Measurements from ENCODE around the gene RALGPS1. TPM values are rescaled to one million over a fixed set of nuclear protein-coding genes. Genes with fewer than 3 reads are reported as not detected.

The RALGPS1 gene
- polyA plus RNA-seq, 3 donors, result 0.60 to 4.6 (median 1.3) TPM

DNA sequence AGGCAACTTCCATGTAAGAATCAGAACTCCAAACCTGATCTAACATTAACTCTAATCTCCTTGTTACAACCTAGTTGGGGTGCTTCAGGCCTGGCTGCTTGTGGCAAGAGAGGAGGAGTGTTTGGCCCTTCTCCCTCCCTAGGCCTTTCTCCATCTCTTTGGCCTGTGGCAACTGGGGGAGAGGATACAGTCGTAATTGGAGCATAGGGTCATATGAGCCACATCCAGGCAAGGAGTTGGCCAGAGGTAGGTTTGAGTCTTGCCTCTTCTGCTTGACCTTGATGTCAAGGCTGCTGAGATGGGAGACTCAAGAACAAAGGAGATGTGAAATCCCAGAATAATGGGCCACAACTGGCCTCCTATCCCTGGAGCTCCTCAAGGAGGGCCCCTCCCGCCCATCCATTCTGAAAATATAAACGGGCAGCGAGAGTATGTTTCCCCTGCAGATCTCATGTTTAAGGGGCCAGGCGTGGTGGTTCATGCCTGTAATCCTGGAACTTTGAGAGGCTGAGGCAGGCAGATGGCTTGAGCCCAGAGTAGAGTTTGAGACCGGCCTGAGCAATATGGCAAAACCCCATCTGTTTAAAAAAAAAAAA, 267.1 kb downstream of the RALGPS1 start:
- H3K9me3 ChIP-seq (replicated peaks in 1 of 2; ENCODE audit: control insufficient read depth in 1 of 2, insufficient read depth in 1 of 2, low read length in 2 of 2), result no peaks in the 10 kb centered on the region
- Mint-ChIP-seq H3K27me3 (ENCODE audit: low read depth in 3 of 3) (peaks cover 3 to 8% (median 4%) of the 10 kb centered on the region in 3 donors), H3K27ac (peak overlapping the region in 1 of 7 donors; percentile 38), H3K9me3 (peaks cover 0 to 2% (median 0%) of the 10 kb centered on the region in 7 donors), H3K36me3 (no peaks in the 10 kb centered on the region), H3K4me3 (no peak overlapping the region), H3K4me1 (peaks cover 6% of the 10 kb centered on the region)
- no peaks in the 10 kb centered on the region for H4K20me1 ChIP-seq (ENCODE audit: insufficient read depth, low read length)
- no peak overlapping the region for H3K4me2 ChIP-seq (replicated peaks; ENCODE audit: extremely low read depth, low read length, poor library complexity, severe bottlenecking)
- H3K4me3 ChIP-seq (replicated peaks in 1 of 3; ENCODE audit: low read depth in 2 of 3, low read length in 3 of 3), result no peak overlapping the region
- intact Hi-C loops (cut with micrococcal nuclease), result no loop called here
- TF ChIP-seq, protein P1, sequence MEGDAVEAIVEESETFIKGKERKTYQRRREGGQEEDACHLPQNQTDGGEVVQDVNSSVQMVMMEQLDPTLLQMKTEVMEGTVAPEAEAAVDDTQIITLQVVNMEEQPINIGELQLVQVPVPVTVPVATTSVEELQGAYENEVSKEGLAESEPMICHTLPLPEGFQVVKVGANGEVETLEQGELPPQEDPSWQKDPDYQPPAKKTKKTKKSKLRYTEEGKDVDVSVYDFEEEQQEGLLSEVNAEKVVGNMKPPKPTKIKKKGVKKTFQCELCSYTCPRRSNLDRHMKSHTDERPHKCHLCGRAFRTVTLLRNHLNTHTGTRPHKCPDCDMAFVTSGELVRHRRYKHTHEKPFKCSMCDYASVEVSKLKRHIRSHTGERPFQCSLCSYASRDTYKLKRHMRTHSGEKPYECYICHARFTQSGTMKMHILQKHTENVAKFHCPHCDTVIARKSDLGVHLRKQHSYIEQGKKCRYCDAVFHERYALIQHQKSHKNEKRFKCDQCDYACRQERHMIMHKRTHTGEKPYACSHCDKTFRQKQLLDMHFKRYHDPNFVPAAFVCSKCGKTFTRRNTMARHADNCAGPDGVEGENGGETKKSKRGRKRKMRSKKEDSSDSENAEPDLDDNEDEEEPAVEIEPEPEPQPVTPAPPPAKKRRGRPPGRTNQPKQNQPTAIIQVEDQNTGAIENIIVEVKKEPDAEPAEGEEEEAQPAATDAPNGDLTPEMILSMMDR (IDR thresholded peaks at IDR 0.05), result no peak
- H3K36me3 ChIP-seq (replicated peaks in 1 of 2; ENCODE audit: control insufficient read depth in 1 of 2, insufficient read depth in 2 of 2, low read length in 2 of 2), result no peaks in the 10 kb centered on the region
- H3K27me3 ChIP-seq (ENCODE audit: control insufficient read depth in 2 of 2, insufficient read depth in 2 of 2, low read length in 2 of 2), result no peaks in the 10 kb centered on the region
- H3K9ac ChIP-seq (ENCODE audit: insufficient read depth, low read length, poor library complexity, severe bottlenecking), result no peak overlapping the region
- no peaks in the 10 kb centered on the region for H3K4me1 ChIP-seq (ENCODE audit: control insufficient read depth in 1 of 2, insufficient read depth in 2 of 2, low read length in 2 of 2)
- no peaks in the 10 kb centered on the region for H3K79me2 ChIP-seq (ENCODE audit: insufficient read depth, low read length)
- no peak overlapping the region for H2AFZ ChIP-seq (ENCODE audit: insufficient read depth, low read depth, low read length, poor library complexity, severe bottlenecking)
- H3K27ac ChIP-seq (ENCODE audit: low read depth in 1 of 2, low read length in 2 of 2), result no peak overlapping the region
- DNase-seq, result no peak
- 96% methylated on average over 5 of the region's 6 CpGs for WGBS (ENCODE audit: insufficient coverage)

DNA sequence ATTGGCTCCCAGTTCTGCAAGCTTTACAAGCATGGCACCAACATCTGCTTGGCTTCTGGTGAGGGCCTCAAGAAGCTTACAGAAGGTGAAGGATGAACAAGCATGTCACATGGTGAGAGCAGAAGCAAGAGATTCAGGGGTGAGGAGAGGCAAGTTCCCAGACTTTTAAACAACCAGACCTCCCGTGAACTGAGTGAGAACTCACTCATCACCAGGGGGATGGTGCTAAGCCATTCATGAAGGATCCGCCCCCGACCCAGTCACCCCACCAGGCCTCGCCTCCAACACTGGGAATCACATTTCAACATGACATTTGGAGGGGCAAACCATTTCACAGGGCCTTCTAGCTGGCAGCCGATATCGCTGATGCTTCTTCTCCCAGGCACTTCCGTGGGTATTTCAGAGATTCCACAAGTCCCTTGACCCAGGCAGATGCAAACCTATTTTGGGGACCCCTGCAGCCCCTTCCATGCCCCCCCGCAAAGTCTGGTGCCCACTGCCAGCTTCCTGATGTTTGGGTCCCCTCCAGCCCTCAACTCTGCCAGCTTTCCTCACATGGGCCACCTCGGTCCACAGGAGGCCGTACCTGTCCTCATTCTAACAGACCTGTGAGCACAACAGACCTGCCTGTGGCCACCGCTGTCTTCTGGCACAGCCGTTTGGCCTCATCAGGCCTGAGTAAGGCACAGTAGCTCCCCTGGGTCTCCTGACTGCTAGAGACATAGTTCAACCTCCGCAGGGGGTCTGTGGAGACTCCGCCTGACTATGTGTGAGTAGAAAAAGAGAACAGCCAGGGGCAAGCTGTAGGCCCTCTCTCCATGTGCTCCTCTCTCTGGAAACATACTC, 268.5 kb downstream of the RALGPS1 start:
- Histone ChIP-seq H3K27ac (ENCODE audit: low read depth in 1 of 2, low read length in 2 of 2) (no peak overlapping the region), H3K9ac (ENCODE audit: insufficient read depth, low read length, poor library complexity, severe bottlenecking) (no peak overlapping the region), H3K4me1 (ENCODE audit: control insufficient read depth in 1 of 2, insufficient read depth in 2 of 2, low read length in 2 of 2) (no peaks in the 10 kb centered on the region), H3K9me3 (replicated peaks in 1 of 2; ENCODE audit: control insufficient read depth in 1 of 2, insufficient read depth in 1 of 2, low read length in 2 of 2) (no peaks in the 10 kb centered on the region), H2AFZ (ENCODE audit: insufficient read depth, low read depth, low read length, poor library complexity, severe bottlenecking) (no peak overlapping the region), H3K4me2 (replicated peaks; ENCODE audit: extremely low read depth, low read length, poor library complexity, severe bottlenecking) (no peak overlapping the region), H3K27me3 (ENCODE audit: control insufficient read depth in 2 of 2, insufficient read depth in 2 of 2, low read length in 2 of 2) (no peaks in the 10 kb centered on the region), H3K79me2 (ENCODE audit: insufficient read depth, low read length) (no peaks in the 10 kb centered on the region), H3K36me3 (replicated peaks in 1 of 2; ENCODE audit: control insufficient read depth in 1 of 2, insufficient read depth in 2 of 2, low read length in 2 of 2) (no peaks in the 10 kb centered on the region), H3K4me3 (replicated peaks in 1 of 3; ENCODE audit: low read depth in 2 of 3, low read length in 3 of 3) (no peak overlapping the region), H4K20me1 (ENCODE audit: insufficient read depth, low read length) (no peaks in the 10 kb centered on the region)
- no peak for DNase-seq
- 94% methylated on average over 10 of the region's 14 CpGs for WGBS (ENCODE audit: insufficient coverage)
- TF ChIP-seq, protein P1 (IDR thresholded peaks at IDR 0.05), result no peak
- H3K4me1 Mint-ChIP-seq, result no peaks in the 10 kb centered on the region
- H3K27ac Mint-ChIP-seq, result no peak overlapping the region
- intact Hi-C loops (cut with micrococcal nuclease), result no loop called here
- no peaks in the 10 kb centered on the region for H3K36me3 Mint-ChIP-seq
- peaks cover 2 to 9% (median 5%) of the 10 kb centered on the region in 3 donors for H3K27me3 Mint-ChIP-seq (ENCODE audit: low read depth in 3 of 3)
- no peak overlapping the region for H3K4me3 Mint-ChIP-seq
- peaks cover 0 to 2% (median 0%) of the 10 kb centered on the region in 7 donors for H3K9me3 Mint-ChIP-seq

Data from CD14-positive monocyte (primary cell).